GM06990 (cell line): ENCODE measurements around the gene LGALS12.

Source experiments
- DNase-seq: peaks from one replicate; pipeline ENCODE4 v3.0.0-alpha.2; 2011; ENCODE audit not compliant: insufficient read length; ENCODE audit errors: extremely low read depth
- H3K27me3 ChIP-seq: replicated peaks from 2 replicates; pipeline ENCODE4 v1.6.0; 2011; ENCODE audit warnings: low read length; ENCODE audit not compliant: control insufficient read depth, insufficient read depth
- H3K36me3 ChIP-seq: 2 replicates; pipeline ENCODE4 v1.5.1; 2011; ENCODE audit warnings: low read length; ENCODE audit not compliant: control insufficient read depth, insufficient read depth
- H3K4me3 ChIP-seq: replicated peaks from 2 replicates; pipeline ENCODE4 v1.5.1; 2011; ENCODE audit warnings: low read depth, mild to moderate bottlenecking, control low read depth, low read length
- TF ChIP-seq, protein P1 (sequence below): IDR thresholded peaks from 2 replicates; pipeline ENCODE4 v1.5.1; 2011; ENCODE audit warnings: low read length, control low read depth, mild to moderate bottlenecking, inconsistent platforms; ENCODE audit not compliant: insufficient read depth, poor library complexity, severe bottlenecking

Gene LGALS12

GRCh38 chr11:63504933-63505586 is 824 bp upstream of the LGALS12 start:
- no peak overlapping the region for H3K4me3 ChIP-seq

DNA sequence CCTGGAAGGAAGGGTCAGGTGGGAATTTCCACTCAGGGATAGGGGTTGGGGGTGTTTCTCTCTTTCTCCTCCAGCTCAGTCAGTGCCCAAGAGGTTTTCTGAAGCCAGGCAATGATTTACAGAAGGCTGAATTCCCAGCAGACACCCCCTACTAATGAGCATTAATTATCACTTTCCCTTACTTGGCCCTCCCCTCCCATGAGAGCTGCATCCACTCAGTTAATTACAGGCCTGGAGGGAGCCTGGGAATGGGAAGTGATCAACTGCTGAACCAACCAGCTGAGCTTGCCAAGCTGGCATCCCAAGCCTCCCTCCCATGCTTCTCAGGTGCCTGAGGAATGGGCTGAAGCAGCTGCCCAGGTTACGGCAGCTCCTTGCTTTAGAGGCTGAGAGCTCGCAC is 992 bp downstream of the LGALS12 start:
- TF ChIP-seq, protein P1, sequence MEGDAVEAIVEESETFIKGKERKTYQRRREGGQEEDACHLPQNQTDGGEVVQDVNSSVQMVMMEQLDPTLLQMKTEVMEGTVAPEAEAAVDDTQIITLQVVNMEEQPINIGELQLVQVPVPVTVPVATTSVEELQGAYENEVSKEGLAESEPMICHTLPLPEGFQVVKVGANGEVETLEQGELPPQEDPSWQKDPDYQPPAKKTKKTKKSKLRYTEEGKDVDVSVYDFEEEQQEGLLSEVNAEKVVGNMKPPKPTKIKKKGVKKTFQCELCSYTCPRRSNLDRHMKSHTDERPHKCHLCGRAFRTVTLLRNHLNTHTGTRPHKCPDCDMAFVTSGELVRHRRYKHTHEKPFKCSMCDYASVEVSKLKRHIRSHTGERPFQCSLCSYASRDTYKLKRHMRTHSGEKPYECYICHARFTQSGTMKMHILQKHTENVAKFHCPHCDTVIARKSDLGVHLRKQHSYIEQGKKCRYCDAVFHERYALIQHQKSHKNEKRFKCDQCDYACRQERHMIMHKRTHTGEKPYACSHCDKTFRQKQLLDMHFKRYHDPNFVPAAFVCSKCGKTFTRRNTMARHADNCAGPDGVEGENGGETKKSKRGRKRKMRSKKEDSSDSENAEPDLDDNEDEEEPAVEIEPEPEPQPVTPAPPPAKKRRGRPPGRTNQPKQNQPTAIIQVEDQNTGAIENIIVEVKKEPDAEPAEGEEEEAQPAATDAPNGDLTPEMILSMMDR = no peak
- no peak for DNase-seq
- Histone ChIP-seq H3K4me3 (no peak overlapping the region), H3K27me3 (no peaks in the 10 kb centered on the region; the same call in none of the 2 replicates), H3K36me3 (no peaks in the 10 kb centered on the region)

More at GRCh38 chr11:63504933-63505586, 824 bp upstream of the LGALS12 start:
- no peak for DNase-seq
- TF ChIP-seq, protein P1 = no peak
- no peaks in the 10 kb centered on the region; the same call in none of the 2 replicates for H3K27me3 ChIP-seq
- no peaks in the 10 kb centered on the region for H3K36me3 ChIP-seq

DNA sequence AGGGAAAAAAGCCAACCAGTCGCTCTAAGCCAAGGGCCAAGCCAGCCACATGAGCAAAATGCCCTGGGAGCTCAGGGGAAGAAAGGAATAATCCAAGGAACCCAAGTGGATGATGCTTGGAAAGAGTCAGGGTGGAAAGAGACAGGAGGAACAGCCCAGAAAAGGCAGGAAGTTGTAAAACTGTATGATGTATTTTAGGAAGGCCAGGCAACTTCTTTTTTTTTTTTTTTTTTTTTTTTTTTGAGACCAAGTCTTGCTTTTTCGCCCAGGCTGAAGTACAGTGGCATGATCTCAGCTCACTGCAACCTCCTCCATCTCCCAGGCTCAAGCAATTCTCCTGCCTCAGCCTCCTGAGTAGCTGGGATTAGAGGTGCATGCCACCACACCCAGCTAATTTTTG is 1.6 kb downstream of the LGALS12 start:
- Histone ChIP-seq H3K27me3 (no peaks in the 10 kb centered on the region; the same call in none of the 2 replicates), H3K4me3 (no peak overlapping the region), H3K36me3 (no peaks in the 10 kb centered on the region)
- TF ChIP-seq, protein P1 = no peak
- no peak for DNase-seq

DNA sequence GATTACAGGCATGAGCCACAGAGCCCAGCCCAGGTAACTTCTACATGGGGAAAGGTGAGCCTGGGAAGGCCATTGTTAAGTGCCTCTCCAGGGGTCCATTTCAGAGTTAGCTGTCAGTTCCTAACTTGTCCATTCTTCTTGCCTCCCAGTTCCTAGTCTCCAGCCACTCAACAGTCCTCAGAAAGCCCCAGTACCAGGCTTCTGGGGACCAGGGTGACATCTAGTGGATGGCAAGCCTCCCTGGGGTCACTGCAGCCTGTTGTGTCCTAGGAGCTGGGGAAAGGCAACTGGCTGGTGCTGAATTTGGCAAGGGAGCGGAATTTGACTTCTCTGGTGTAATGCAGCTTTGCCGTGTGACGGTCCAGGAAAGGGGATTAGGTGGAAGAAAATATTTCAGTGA is 2.1 kb downstream of the LGALS12 start:
- Histone ChIP-seq H3K36me3 (no peaks in the 10 kb centered on the region), H3K27me3 (no peaks in the 10 kb centered on the region; the same call in none of the 2 replicates), H3K4me3 (no peak overlapping the region)
- TF ChIP-seq, protein P1 = peak; percentile 69
- no peak for DNase-seq

GRCh38 chr11:63508745-63509144 is 2.9 kb downstream of the LGALS12 start:
- no peaks in the 10 kb centered on the region for H3K36me3 ChIP-seq
- DNase-seq = no peak
- TF ChIP-seq, protein P1 = no peak
- no peak overlapping the region for H3K4me3 ChIP-seq
- H3K27me3 ChIP-seq = no peaks in the 10 kb centered on the region; the same call in none of the 2 replicates
